Activated naive CD4-positive, alpha-beta T cell treated with anti-CD3 and anti-CD28 coated beads for 36 hours (primary cell): ENCODE results near the gene HOXA3. TPM values are rescaled to one million over a fixed set of nuclear protein-coding genes. Genes with fewer than 3 reads are reported as not detected.
A peak's percentile ranks its signal among the peaks of the same experiment; 100 is the strongest.

Experiments
- CTCF ChIA-PET: fragments of 350-600 bp; sonication (Branson Sonifier 250); formaldehyde crosslinking; loops from one replicate; lab custom pipeline; 2021; ENCODE audit warnings: antibody characterized with exemption; lab: Charles Lee
- DNase-seq: peaks from one replicate; pipeline ENCODE4 v3.0.0-alpha.2; 2020
- H3K27ac Mint-ChIP-seq: one replicate; pipeline ENCODE4 v1.8.0; 2021; ENCODE audit warnings: mild to moderate bottlenecking, mixed read lengths
- H3K27me3 Mint-ChIP-seq: one replicate; pipeline ENCODE4 v1.8.0; 2021; ENCODE audit warnings: low read depth, mixed read lengths
- H3K36me3 Mint-ChIP-seq: one replicate; pipeline ENCODE4 v1.8.0; 2021; ENCODE audit warnings: low read depth, mixed read lengths
- H3K4me1 Mint-ChIP-seq: one replicate; pipeline ENCODE4 v1.8.0; 2021; ENCODE audit warnings: low read depth, mixed read lengths
- H3K4me3 Mint-ChIP-seq: one replicate; pipeline ENCODE4 v1.8.0; 2021; ENCODE audit warnings: mild to moderate bottlenecking, moderate library complexity, mixed read lengths
- H3K9me3 Mint-ChIP-seq: one replicate; pipeline ENCODE4 v1.8.0; 2021; ENCODE audit warnings: mixed read lengths
- intact Hi-C: fragments of 100-400 bp; cut with micrococcal nuclease; formaldehyde crosslinking; loops from one replicate; pipeline ENCODE4 v1.15.1; 2023
- microRNA-seq: library from miRNA; unstranded; fragments of <30 nt; microRNA quantifications from one replicate; pipeline ENCODE4 v1.2.0, GENCODE V29; 2022; ENCODE audit warnings: borderline microRNAs expressed, borderline replicate concordance
- total RNA-seq, 2 experiments: library from RNA; stranded (reverse); gene quantifications; one replicate each; pipeline ENCODE4 v1.2.3, GENCODE V29; 2021

HOXA3 gene
- total RNA-seq, 2 experiments from 2014 or later: not detected

GRCh38 chr7:27064661-27065060, 87.7 kb downstream of the HOXA3 start:
- no peaks in the 10 kb centered on the region for H3K36me3 Mint-ChIP-seq
- no peak for DNase-seq
- no peaks in the 10 kb centered on the region for H3K4me1 Mint-ChIP-seq
- CTCF ChIA-PET: no interaction called here
- peaks cover 2% of the 10 kb centered on the region for H3K27me3 Mint-ChIP-seq
- no peak overlapping the region for H3K27ac Mint-ChIP-seq
- no peaks in the 10 kb centered on the region for H3K9me3 Mint-ChIP-seq
- intact Hi-C loops: no loop called here
- no peak overlapping the region for H3K4me3 Mint-ChIP-seq

DNA sequence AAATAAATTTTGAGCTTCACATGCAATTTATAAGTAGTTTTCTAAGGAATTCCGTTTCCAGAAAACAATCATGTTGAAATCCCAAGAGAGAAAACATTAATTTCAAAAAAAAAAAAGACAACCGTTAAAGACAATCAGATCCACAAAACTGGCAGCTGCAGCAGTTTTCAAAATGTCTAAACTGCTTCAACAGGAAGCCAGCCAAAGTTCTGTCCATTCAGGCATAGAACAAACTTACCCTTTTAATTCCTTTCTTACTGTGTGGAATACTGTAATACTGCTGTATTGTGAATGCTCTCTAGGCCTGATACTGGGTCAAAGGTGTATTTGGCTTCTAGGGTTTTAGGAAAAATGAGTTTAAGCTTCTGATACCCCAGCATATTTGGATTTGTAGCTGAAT, 88.2 kb downstream of the HOXA3 start:
- no peaks in the 10 kb centered on the region for H3K9me3 Mint-ChIP-seq
- intact Hi-C loops: no loop called here
- H3K27ac Mint-ChIP-seq: no peak overlapping the region
- CTCF ChIA-PET: interaction anchor here (0.6 kb wide), 2 partner anchors 385 to 1014 kb away, joined by 3 read pairs; no protein-coding TSS in a partner anchor
- no peaks in the 10 kb centered on the region for H3K36me3 Mint-ChIP-seq
- peaks cover 7% of the 10 kb centered on the region for H3K27me3 Mint-ChIP-seq
- no peaks in the 10 kb centered on the region for H3K4me1 Mint-ChIP-seq
- no peak overlapping the region for H3K4me3 Mint-ChIP-seq
- no peak for DNase-seq

GRCh38 chr7:27062946-27063345, 89.4 kb downstream of the HOXA3 start:
- H3K36me3 Mint-ChIP-seq: no peaks in the 10 kb centered on the region
- H3K27me3 Mint-ChIP-seq: peaks cover 8% of the 10 kb centered on the region
- no peaks in the 10 kb centered on the region for H3K4me1 Mint-ChIP-seq
- no peak overlapping the region for H3K27ac Mint-ChIP-seq
- CTCF ChIA-PET: interaction anchor here (0.6 kb wide), 1 partner anchor 16 kb away, joined by 3 read pairs; no protein-coding TSS in a partner anchor
- no peaks in the 10 kb centered on the region for H3K9me3 Mint-ChIP-seq
- no peak for DNase-seq
- H3K4me3 Mint-ChIP-seq: no peak overlapping the region
- intact Hi-C loops: no loop called here

Small RNA genes within 50 kb of the gene (microRNA-seq; reads per million reads assigned to microRNA genes)
- gene MIR196B: 20.8 reads per million, percentile 35 among the genes with 10 or more reads in this experiment

Other genes with a start within 250 kb of the HOXA3 start
- under 1 TPM; 0.24 to 0.30 TPM for gene HOXA1, start 56.6 kb downstream of the HOXA3 start, total RNA-seq
- not detected for gene HOXA2, start 49.9 kb downstream of the HOXA3 start, total RNA-seq
- under 1 TPM in 1 of 2 experiments, not detected in 1; 0.14 TPM for gene HOXA4, start 21.8 kb downstream of the HOXA3 start, total RNA-seq
- not detected for gene HOXA5, start 8.9 kb downstream of the HOXA3 start, total RNA-seq
- gene HOXA6, start 4.8 kb downstream of the HOXA3 start, total RNA-seq: not detected
- gene HOXA7, start 4.1 kb upstream of the HOXA3 start, total RNA-seq: not detected
- not detected for gene HOXA9, start 13.0 kb upstream of the HOXA3 start, total RNA-seq
- not detected for gene HOXA10, start 21.7 kb upstream of the HOXA3 start, total RNA-seq
- not detected for gene HOXA11, start 32.6 kb upstream of the HOXA3 start, total RNA-seq
- gene HOXA13, start 47.5 kb upstream of the HOXA3 start, total RNA-seq: not detected
- not detected for gene EVX1, start 90.2 kb upstream of the HOXA3 start, total RNA-seq